Fibroblast of pulmonary artery (primary cell): ENCODE measurements around the gene MINK1.
"Not testable (repeated sequence)": the region's sequence is repeated elsewhere in the genome, so short reads cannot be mapped to it uniquely, and the experiment has no call there.

ENCODE experiments used
- DNase-seq: peaks from one replicate; pipeline ENCODE4 v3.0.0-alpha.2; 2010; ENCODE audit warnings: low read depth
- H3K4me3 ChIP-seq: replicated peaks from 2 replicates; pipeline ENCODE4 v1.5.1; 2011; ENCODE audit warnings: low read depth, mild to moderate bottlenecking, control low read depth, low read length, moderate library complexity
- TF ChIP-seq, protein P1 (sequence below): IDR thresholded peaks from 2 replicates; pipeline ENCODE4 v1.5.1; 2011; ENCODE audit warnings: mild to moderate bottlenecking, control low read depth, low read length, inconsistent platforms; ENCODE audit errors: missing control alignments

The MINK1 gene

DNA sequence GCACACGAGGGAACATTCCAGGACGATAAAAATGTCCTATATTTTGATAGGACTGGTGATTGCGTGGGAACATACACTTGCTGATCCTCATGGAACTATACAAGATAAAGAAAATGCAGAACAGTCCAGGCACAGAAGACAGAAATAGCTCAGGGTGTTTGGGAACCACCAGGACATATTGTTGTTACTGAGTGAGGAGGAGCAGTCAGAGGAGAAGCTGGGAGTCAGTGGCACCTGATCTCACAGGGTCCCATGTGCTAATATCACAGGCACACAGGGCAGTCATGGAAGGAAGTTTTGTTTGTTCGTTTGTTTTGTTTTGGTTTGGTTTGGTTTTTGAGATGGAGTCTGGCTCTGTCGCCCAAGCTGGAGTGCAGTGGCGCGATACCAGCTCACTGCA is 20.4 kb upstream of the MINK1 start:
- DNase-seq = no peak
- TF ChIP-seq, protein P1, sequence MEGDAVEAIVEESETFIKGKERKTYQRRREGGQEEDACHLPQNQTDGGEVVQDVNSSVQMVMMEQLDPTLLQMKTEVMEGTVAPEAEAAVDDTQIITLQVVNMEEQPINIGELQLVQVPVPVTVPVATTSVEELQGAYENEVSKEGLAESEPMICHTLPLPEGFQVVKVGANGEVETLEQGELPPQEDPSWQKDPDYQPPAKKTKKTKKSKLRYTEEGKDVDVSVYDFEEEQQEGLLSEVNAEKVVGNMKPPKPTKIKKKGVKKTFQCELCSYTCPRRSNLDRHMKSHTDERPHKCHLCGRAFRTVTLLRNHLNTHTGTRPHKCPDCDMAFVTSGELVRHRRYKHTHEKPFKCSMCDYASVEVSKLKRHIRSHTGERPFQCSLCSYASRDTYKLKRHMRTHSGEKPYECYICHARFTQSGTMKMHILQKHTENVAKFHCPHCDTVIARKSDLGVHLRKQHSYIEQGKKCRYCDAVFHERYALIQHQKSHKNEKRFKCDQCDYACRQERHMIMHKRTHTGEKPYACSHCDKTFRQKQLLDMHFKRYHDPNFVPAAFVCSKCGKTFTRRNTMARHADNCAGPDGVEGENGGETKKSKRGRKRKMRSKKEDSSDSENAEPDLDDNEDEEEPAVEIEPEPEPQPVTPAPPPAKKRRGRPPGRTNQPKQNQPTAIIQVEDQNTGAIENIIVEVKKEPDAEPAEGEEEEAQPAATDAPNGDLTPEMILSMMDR = no peak
- H3K4me3 ChIP-seq = no peak overlapping the region

DNA sequence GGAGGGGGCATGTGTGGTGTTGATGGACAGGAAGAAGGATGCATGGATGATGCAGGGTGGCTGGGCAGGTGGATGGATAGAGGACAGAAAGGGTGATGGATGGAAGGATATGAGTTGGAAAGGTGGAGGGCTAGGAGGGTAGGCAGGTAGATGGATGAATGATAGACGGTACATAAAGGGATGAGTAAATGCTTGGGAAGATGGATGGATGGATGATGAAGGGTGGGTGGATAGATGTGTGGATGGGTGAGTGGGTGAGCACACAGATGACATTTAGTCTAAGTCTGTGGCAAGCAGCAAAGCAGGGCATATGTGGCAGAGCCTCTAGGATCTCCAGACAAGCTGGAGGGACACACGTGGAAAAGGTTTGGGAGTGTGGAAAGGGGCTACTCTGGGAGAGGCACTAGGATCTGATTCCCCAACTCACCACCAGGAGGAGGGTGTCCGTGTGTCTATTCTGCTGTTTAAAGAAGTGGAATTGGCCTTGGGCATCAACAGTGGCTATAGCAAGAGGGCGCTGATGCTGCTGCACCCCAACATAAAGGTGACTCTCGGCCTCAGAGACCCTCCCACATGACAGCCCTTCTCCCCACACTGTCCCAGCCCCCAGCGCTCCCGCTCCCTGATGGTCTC is 18.0 kb upstream of the MINK1 start:
- no peak for DNase-seq
- no peak overlapping the region for H3K4me3 ChIP-seq
- TF ChIP-seq, protein P1 = peak; percentile 22

DNA sequence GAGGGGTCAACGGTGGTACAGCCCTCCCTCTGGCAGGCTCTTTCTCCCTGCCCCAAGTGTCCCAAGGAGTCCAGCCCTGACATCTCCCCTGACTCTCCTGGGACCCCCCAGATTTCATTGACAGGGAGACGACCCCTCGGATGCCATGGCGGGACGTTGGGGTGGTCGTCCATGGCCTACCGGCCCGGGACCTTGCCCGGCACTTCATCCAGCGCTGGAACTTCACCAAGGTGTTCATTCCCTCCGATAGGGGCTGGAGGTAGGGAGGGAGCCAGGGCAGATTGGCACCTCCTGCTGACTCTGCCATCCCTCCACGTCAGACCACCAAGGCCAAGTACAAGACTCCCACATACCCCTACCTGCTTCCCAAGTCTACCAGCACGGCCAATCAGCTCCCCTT is 16.3 kb upstream of the MINK1 start:
- H3K4me3 ChIP-seq = no peak overlapping the region
- TF ChIP-seq, protein P1 = no peak
- no peak for DNase-seq

DNA sequence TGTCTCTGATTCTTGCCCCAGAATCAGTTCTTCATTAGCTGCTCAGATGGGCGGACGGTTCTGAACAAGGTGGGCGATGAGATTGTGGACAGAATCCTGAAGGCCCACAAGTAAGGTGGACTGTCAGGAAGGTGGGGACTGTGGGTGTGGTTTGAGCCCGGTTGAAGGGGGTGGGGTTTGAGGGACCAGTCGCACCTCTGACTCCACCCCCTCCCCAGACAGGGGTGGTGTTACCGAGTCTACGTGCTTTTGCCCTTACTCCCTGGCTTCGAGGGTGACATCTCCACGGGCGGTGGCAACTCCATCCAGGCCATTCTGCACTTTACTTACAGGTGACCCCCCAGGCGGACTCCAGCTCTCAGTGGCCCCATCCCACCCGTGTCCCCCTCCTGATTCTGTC is 14.9 kb upstream of the MINK1 start:
- no peak overlapping the region for H3K4me3 ChIP-seq
- no peak for DNase-seq
- TF ChIP-seq, protein P1 = no peak

DNA sequence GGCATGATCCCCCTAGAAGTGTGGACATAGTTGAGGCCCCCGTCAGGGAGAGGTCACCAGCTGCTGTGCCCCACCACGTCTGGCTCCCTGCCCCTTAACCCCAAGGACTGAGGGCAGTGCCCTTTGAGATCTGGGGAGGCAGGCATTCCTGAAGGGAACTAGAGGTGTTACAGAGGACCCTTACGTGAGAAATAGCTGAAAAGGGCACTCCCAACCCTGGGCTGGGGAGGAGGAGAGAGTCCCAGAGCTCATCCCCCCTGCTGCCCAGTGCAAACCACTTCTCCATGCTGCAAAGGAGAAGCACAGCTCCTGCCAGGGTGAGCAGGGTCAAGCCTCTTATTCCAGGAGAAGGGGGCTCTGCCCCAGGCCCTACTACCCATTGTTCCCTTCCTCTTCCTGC is 10.3 kb upstream of the MINK1 start:
- TF ChIP-seq, protein P1 = no peak
- no peak overlapping the region for H3K4me3 ChIP-seq
- no peak for DNase-seq

DNA sequence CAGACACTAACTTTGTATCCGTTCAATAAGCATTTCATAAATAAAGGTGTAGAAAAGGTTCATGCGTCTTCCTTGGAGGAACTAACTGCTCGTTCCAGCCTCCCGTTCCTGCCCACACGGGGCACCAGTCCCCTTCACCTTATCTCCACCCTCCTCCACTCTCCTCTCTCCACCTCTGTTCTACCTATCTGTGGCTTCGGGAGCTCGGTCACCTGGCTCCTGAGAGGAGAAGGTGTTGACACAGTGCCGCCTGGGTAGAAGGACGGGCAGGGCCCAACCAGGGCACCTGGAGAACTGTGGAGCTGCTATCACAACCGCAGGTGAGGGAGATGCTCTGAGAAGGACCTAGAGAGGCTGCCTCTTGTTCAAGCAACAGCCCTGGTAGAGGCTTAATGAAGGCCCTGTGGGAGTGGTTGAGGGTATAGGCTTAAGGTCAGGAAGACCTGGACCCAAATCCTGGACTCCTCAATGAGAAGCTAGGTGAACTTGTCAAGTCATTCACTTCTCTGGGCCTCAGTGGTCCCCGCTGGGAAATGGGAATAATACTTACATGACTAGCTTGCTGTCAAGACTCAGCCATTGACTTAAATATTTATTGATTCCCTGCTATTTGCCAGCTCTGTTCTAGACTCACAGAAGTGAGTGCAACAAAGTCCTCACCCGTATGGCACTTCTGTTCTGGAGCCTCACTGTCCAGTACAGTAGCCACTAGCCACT is 9.6 kb upstream of the MINK1 start:
- DNase-seq = no peak
- H3K4me3 ChIP-seq = no peak overlapping the region
- TF ChIP-seq, protein P1 = no peak

DNA sequence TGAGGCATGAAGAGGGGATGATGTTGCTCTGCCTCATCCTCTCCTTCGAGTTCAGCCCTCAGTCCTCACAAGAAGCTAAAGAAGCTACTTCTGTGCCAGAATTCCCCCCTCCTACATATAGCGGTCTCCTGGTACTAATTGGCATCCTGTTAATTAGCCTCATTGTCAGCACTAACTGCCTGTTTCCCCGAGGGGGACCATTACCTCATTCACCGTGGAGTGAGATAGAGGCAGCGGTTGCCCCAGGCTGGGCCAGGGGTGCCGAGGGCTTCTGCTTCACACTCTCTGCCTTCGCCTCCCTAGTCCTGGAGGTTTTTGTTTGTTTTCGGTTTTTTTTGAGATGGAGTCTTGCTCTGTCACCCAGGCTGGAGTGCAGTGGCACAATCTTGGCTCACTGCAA is 5.7 kb upstream of the MINK1 start:
- no peak for DNase-seq
- TF ChIP-seq, protein P1 = no peak

DNA sequence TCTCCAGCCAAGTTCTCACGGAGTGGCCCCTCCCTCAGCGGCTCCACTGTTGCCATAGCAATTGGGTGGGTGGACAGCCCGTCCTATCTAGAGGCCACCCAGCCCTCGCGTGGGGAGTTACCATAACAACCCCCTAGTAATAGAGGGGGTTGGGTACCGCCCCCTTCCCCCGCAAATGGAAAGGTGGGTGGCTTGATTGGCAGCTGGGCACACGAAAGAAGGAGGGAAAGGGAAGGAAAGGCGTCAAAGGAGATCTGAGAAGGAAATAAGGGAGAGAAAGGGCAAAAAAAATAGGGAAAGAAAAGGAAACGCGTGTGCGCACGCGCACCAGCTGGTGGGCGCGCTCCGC is 337 bp upstream of the MINK1 start:
- peak overlapping the region; percentile 85 for H3K4me3 ChIP-seq
- DNase-seq = not testable (repeated sequence)

More for the DNA sequence above, 5.7 kb upstream of the MINK1 start:
- H3K4me3 ChIP-seq = no peak overlapping the region
